HCT116 (cell line): ENCODE measurements around the gene COL10A1.

Experiments used
- CTCF ChIP-seq, 3 experiments: fragments of 200-600 bp in 1 of 3; sonication (generic) in 1 of 3; IDR thresholded peaks in 2 of 3; conservative IDR thresholded peaks in 1 of 3; 2 replicates each; pipeline ENCODE4 v1.5.1; 2012 to 2017; ENCODE audit warnings: low read depth in 2 of 3, low read length in 2 of 3, antibody characterized with exemption in 1 of 3, borderline replicate concordance in 1 of 3, control low read depth in 1 of 3, mild to moderate bottlenecking in 1 of 3, mixed read lengths in 1 of 3, mixed run types in 1 of 3, moderate library complexity in 1 of 3; ENCODE audit not compliant: insufficient read depth in 1 of 3
- EZH2phosphoT487 ChIP-seq: fragments of 200-600 bp; IDR thresholded peaks from 2 replicates; pipeline ENCODE4 v1.6.1; 2018; ENCODE audit warnings: antibody characterized with exemption, borderline replicate concordance
- POLR2A ChIP-seq: IDR thresholded peaks from 2 replicates; pipeline ENCODE4 v1.7.0; 2011; ENCODE audit warnings: borderline replicate concordance; ENCODE audit not compliant: insufficient read depth, insufficient read length; ENCODE audit errors: extremely low read depth
- POLR2AphosphoS5 ChIP-seq: IDR thresholded peaks from 2 replicates; pipeline ENCODE4 v1.6.1; 2011; ENCODE audit warnings: mild to moderate bottlenecking, low read depth, low read length, moderate library complexity

GRCh38 chr6:116108836-116109235, 17.1 kb downstream of the COL10A1 start:
- TF ChIP-seq CTCF (IDR thresholded peaks at IDR 0.05 in 2 of 3, conservative IDR thresholded peaks at IDR 0.05 in 1 of 3; ENCODE audit: borderline replicate concordance in 1 of 3, insufficient read depth in 1 of 3, low read depth in 2 of 3, low read length in 2 of 3) (no peak), POLR2AphosphoS5 (no peak), EZH2phosphoT487 (no peak), POLR2A (no peak)
